Adipocyte (in vitro differentiated cells): ENCODE results near the gene PTPRN2.

Experiments used
- DNase-seq: peaks from one replicate; pipeline ENCODE4 v3.0.0-alpha.2; 2015; ENCODE audit warnings: low read depth
- H3K27me3 ChIP-seq: replicated peaks from 2 replicates; pipeline ENCODE4 v1.7.0; 2013; ENCODE audit warnings: mild to moderate bottlenecking, low read length, moderate library complexity; ENCODE audit not compliant: control insufficient read depth, insufficient read depth
- H3K36me3 ChIP-seq: 2 replicates; pipeline ENCODE4 v1.7.0; 2013; ENCODE audit warnings: low read length, mild to moderate bottlenecking, moderate library complexity; ENCODE audit not compliant: control insufficient read depth, insufficient read depth, severe bottlenecking
- H3K4me1 ChIP-seq: 2 replicates; pipeline ENCODE4 v1.7.0; 2013; ENCODE audit warnings: mild to moderate bottlenecking, low read length, moderate library complexity; ENCODE audit not compliant: control insufficient read depth, insufficient read depth
- H3K4me3 ChIP-seq: 2 replicates; pipeline ENCODE4 v1.7.0; 2013; ENCODE audit warnings: mild to moderate bottlenecking, low read length, moderate library complexity
- H3K9ac ChIP-seq: 2 replicates; pipeline ENCODE4 v1.7.0; 2013; ENCODE audit warnings: mild to moderate bottlenecking, low read length, moderate library complexity
- H3K9me3 ChIP-seq: 2 replicates; pipeline ENCODE4 v1.7.0; 2013; ENCODE audit warnings: mild to moderate bottlenecking, low read length, moderate library complexity; ENCODE audit not compliant: control insufficient read depth

The PTPRN2 gene

DNA sequence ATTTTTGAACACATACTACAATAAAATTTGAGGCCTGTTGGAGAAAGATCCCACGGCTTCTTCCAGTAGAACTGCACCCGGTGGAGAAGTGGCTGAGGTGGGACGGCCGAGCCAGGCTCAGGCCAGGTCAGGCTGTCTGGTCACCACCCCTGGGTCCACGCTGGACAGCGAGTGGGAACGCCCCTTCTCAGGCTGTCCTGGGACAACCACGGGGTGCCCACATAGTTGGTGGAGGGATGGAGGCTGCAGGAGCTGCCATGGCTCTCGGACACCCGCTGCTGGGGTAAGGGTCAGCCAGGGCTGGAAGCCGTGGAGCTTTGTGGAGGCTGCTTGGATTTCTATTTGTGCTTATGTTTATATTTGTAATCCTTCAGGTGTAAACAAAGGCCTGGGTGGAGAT lies 1044.3 kb downstream of the PTPRN2 start:
- no peaks in the 10 kb centered on the region for H3K36me3 ChIP-seq
- no peaks in the 10 kb centered on the region for H3K27me3 ChIP-seq
- no peaks in the 10 kb centered on the region for H3K4me1 ChIP-seq
- H3K9me3 ChIP-seq: no peaks in the 10 kb centered on the region
- H3K4me3 ChIP-seq: no peak overlapping the region
- H3K9ac ChIP-seq: no peak overlapping the region
- DNase-seq: no peak

DNA sequence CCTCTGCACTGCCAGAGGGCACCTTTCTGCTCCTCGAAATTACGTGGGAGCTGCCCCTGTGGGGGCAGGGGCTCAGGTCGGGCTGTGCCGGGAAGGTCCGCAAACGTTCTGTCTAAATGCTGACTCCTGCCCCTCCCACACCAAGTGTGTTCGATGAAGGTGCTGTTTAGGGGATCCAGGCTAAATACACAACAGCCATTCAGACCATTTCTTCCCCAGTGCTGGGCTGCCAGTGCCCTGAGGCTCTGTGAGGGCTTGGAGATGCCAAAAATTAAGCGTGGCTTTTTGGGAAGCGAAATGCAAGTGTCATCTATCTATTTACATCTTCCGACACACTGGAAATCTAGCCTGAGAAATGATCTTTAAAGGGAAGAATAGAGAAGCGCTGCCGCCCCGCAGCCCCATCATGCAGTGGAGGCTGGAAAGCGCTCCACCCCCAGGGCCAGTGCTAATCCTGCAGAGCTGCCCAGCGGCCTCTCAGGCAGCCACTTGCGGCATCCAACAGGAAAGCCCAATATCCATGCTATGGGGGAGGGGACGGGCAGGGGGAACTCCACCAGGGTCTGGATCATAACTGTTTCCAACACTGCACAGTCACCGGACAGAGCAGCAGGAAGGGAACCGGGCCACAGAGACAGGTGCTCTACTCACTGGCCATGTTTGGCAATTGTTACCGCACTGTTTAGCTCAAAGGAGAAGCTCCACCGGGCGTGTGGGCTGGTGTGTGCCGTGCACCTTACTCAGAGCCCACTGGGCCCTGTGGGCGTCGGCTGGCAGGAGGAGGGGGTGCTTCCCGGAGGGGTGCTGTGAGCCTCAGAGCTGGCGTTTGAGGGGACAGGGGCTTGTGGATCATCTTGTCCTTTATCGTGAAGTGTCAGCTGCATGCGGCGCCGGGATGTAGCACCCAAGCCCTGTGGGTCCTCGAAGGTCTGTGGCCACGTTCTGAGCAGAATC lies 1045.3 kb downstream of the PTPRN2 start:
- Histone ChIP-seq H3K4me1 (no peaks in the 10 kb centered on the region), H3K9me3 (no peaks in the 10 kb centered on the region), H3K27me3 (no peaks in the 10 kb centered on the region), H3K9ac (no peak overlapping the region), H3K36me3 (no peaks in the 10 kb centered on the region), H3K4me3 (no peak overlapping the region)
- no peak for DNase-seq

DNA sequence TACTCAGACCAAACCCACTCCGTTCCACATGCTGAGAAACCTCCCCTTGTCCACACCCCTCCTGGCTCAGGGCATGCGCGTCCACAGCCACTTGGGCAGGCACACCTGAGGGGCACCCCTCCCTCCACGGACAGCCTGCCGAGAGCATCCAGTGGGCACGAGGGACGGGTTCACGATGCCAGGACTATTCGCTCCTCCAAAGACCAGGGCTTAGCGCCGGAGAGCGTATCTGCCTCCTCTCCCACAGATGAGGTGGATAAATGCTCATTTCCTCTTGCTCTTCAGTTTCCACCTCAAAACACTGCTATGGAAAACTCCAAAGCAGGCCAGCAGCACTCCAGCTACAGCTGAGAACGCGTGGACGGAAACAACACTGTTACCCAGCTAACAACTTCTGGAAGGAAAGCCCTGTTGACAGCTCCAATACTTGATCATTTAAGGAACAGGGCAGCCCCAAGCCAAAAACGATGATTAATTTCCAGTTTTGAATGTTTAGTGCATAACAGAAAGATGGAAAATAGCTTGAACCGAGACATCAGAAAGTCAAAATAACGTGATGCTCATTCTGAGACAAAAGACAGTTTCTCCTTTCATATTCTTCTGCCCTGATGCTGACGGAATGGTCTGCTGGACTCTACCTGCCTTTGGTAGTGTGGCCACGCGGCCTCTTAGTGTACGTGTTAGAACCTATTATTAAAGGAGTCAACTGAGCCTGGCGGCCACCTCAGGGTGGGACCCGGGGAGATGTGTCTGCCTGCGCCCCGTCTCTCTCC lies 1046.1 kb downstream of the PTPRN2 start:
- Histone ChIP-seq H3K36me3 (no peaks in the 10 kb centered on the region), H3K27me3 (no peaks in the 10 kb centered on the region), H3K4me3 (no peak overlapping the region), H3K9ac (no peak overlapping the region), H3K4me1 (no peaks in the 10 kb centered on the region), H3K9me3 (no peaks in the 10 kb centered on the region)
- DNase-seq: no peak

DNA sequence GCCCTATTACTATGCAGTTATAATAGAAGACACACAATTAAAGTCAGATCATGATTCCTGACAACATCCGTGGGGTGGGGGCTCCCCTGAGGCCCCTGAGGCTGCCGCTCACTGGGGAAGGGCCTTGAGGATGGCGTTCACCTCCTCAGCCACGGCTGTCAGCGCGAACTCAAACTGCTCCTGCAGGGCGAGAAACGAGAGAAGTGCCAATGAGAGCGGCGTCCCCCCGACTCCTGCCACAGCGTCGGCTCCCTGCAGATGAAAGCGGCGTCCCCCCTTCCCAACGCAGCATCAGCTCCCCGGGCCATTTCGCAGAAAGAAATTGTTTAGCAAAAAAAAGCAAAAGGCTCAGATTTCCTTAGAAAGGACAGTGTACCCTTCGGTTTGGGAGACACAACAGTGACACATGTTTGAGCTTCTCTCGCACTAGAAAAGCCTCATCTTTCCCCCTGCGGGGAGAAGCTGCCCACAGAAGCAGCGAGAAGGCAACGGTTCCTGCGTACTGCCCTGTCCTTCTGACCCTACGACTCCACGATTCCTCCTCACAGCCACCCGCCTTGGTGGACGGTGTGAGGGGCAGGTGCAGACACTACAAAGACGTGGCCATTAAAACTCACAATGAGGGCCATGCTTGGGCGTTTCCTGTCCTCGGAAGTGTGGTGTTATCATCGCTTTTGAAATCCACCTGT lies 1046.9 kb downstream of the PTPRN2 start:
- H3K36me3 ChIP-seq: no peaks in the 10 kb centered on the region
- H3K9ac ChIP-seq: no peak overlapping the region
- no peak for DNase-seq
- no peak overlapping the region for H3K4me3 ChIP-seq
- H3K9me3 ChIP-seq: no peaks in the 10 kb centered on the region
- H3K4me1 ChIP-seq: no peaks in the 10 kb centered on the region
- no peaks in the 10 kb centered on the region for H3K27me3 ChIP-seq

DNA sequence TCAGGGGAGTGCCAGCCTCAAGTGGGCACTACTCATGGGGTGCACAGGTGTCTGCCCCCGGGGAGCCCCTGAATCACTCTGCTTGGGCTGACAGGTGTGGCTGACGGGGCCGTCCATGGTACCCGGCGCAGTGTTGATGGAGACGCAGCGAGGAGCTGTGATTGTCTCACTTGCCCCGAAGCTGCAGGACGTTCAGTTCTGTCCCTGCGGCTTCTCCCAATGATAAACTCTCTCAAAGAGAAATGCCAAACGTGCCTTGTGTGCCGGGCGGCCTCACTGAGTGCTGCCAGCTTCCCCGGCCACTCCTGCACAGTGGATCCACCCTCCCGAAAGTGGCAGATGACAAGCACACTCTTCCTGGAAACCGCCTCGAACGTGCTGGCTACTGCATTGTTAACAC lies 1047.6 kb downstream of the PTPRN2 start:
- Histone ChIP-seq H3K9ac (no peak overlapping the region), H3K9me3 (no peaks in the 10 kb centered on the region), H3K36me3 (no peaks in the 10 kb centered on the region), H3K4me1 (no peaks in the 10 kb centered on the region), H3K4me3 (no peak overlapping the region), H3K27me3 (no peaks in the 10 kb centered on the region)
- no peak for DNase-seq

DNA sequence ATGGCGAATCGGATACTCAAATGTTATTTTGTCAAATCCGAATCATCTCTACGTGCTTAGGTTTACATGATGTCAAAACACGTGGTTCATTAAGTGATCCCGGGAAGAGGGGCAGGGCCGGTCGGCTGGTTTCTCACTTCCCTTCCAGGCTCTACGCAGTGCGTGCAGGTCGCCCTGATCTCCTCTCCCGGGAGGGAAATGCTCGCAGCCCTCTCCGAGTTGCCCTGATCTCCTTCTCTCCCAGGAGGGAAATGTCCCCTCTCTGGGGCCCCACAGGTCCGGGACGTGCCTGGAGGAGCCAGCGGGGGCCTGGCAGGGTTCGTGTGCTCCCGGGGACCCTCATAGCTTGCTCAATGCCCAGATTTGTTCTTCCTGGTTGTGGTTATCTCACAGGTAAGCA lies 1048.1 kb downstream of the PTPRN2 start:
- H3K9ac ChIP-seq: no peak overlapping the region
- H3K27me3 ChIP-seq: no peaks in the 10 kb centered on the region
- H3K4me3 ChIP-seq: no peak overlapping the region
- no peaks in the 10 kb centered on the region for H3K36me3 ChIP-seq
- DNase-seq: no peak
- no peaks in the 10 kb centered on the region for H3K4me1 ChIP-seq
- no peaks in the 10 kb centered on the region for H3K9me3 ChIP-seq

DNA sequence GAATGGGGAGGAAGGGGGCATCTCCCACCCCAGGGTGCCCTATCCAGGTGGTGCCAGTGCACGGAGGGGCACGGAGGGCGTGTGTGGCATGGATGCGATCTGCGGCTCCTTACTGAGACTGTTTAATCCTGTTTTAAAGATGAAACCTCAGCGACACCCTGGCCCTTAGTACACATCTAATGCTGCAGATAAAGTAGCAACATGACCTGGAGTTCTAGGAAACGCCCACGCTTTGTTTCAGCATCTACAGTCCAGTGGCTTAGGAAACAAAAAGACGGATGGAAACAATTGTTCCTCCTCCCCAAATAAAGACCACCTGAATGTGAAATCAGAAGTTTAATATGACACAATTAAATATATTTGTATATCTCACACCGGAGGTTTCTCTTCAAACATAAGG lies 1048.9 kb downstream of the PTPRN2 start:
- no peaks in the 10 kb centered on the region for H3K36me3 ChIP-seq
- no peak for DNase-seq
- H3K27me3 ChIP-seq: no peaks in the 10 kb centered on the region
- no peak overlapping the region for H3K9ac ChIP-seq
- no peak overlapping the region for H3K4me3 ChIP-seq
- H3K4me1 ChIP-seq: no peaks in the 10 kb centered on the region
- H3K9me3 ChIP-seq: no peaks in the 10 kb centered on the region

DNA sequence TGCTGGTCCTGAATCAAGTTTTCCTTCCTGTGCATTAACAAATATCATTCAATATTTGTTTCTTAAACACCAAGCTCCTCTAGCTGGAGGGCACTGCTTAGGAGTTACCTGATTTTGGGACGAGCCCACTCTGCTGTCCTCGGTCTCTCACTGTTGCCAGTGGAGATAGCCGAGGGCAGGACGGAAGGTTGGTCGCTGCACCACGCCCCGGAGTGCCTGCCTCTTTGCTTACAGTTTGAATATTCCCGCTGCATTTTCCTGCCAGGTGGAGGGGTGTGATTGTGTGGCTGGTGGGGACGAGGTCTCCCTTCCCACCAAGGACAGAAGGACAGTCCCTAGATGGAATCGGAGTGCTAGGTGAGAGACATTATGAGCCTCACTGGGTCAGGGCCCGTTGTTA lies 1049.3 kb downstream of the PTPRN2 start:
- no peaks in the 10 kb centered on the region for H3K36me3 ChIP-seq
- H3K4me1 ChIP-seq: no peaks in the 10 kb centered on the region
- no peak overlapping the region for H3K9ac ChIP-seq
- H3K27me3 ChIP-seq: no peaks in the 10 kb centered on the region
- DNase-seq: no peak
- no peak overlapping the region for H3K4me3 ChIP-seq
- H3K9me3 ChIP-seq: no peaks in the 10 kb centered on the region

DNA sequence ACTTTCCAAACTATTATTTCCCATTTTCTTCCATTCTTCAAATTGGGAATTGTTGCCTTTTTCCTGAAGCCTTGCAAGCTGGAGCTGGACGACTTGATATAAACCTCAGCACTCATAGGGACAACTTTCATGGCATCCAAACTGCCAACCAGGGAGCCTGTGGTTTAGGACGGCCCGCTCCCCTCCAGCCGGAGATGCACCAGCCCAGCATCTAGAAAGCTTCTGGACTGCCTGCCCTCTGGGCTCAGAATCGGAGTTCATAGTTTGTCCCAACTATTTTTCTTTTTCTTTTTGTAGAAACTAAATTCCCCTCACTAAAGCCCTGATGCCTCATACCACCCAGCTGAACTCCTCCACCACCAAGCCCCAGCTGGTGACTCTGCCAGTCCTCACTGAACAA lies 1050.6 kb downstream of the PTPRN2 start:
- Histone ChIP-seq H3K4me1 (no peaks in the 10 kb centered on the region), H3K9me3 (peaks cover 6% of the 10 kb centered on the region), H3K4me3 (no peak overlapping the region), H3K9ac (no peak overlapping the region), H3K27me3 (no peaks in the 10 kb centered on the region), H3K36me3 (no peaks in the 10 kb centered on the region)
- DNase-seq: no peak

DNA sequence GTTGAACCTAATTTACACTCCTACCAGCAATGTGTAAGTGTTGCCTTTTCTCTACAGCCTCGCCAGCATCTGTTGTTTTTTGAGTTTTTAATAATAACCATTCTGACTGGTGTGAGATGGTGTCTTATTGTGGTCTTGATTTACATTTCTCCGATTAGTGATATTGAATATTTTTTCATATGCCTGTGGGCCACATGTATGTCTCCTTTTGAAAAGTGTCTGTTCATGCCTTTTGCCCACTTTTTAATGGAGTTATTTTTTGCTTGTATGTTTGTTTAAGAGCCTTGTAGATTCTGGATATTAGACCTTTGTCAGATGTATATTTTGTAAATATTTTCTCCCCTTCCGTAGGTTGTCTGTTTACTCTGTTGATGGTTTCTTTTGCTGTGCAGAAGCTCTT lies 1055.6 kb downstream of the PTPRN2 start:
- H3K9me3 ChIP-seq: peaks cover 13% of the 10 kb centered on the region
- no peaks in the 10 kb centered on the region for H3K27me3 ChIP-seq
- DNase-seq: no peak
- no peaks in the 10 kb centered on the region for H3K36me3 ChIP-seq
- no peaks in the 10 kb centered on the region for H3K4me1 ChIP-seq
- H3K9ac ChIP-seq: no peak overlapping the region
- no peak overlapping the region for H3K4me3 ChIP-seq
